ENCODE data around the gene GSN. TPM values are rescaled to one million over a fixed set of nuclear protein-coding genes. Genes with fewer than 3 reads are reported as not detected.

GSN gene
- polyA plus RNA-seq, 2 of the 4 experiments (the other 2 are of a cell fraction), result 33.7 to 77.2 TPM

DNA sequence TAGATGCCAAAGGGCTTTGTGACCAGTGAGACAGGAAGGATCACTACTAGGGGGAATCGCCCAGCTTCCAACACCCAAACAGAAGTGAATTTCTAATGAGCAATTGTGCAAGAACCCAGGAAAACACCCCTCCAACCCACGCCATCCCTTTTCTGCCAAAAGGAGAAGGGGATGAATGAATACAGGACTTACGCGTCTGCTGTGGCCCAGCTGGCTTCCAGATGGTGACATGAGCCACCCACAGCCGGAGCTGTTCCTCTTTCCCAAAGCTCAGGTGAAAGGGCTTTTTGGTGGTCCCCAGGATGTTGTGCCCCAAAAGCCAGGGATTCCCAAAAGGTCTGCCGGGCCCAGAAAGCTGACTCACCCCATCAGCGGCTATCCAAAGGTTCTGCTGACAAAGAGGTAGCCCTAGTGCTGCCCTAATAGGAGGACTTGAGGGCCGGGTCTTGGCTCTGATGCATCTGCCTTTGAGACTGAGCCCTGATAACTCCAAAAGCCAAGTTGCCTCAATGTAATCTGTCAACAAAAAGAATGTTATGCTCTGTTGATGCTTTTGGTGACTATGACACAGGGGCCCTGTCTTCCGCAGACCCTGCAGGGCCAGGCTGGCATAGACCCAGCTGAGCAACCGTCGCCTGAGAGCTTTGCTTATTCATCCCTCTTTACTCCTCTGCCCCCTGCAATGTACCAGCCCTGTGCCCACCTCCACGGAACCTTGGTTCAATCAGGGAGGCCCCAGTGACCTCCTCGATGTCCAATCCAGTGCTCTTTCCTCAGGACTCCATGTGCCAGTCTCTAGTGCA lies 14.5 kb downstream of the GSN start:
- Histone ChIP-seq H3K4me3 (no peak overlapping the region), H3K9me3 (no peaks in the 10 kb centered on the region), H3K4me2 (peak overlapping the region; percentile 54), H3K27ac (peak overlapping the region; percentile 74 to 92; a peak in 5 of 6 replicates), H3K4me1 (peaks cover 68% of the 10 kb centered on the region)
- TF ChIP-seq, protein P1, sequence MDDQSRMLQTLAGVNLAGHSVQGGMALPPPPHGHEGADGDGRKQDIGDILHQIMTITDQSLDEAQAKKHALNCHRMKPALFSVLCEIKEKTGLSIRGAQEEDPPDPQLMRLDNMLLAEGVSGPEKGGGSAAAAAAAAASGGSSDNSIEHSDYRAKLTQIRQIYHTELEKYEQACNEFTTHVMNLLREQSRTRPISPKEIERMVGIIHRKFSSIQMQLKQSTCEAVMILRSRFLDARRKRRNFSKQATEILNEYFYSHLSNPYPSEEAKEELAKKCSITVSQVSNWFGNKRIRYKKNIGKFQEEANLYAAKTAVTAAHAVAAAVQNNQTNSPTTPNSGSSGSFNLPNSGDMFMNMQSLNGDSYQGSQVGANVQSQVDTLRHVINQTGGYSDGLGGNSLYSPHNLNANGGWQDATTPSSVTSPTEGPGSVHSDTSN (IDR thresholded peaks at IDR 0.05), result 0 out of 2 replicates have a peak, but pooled peaks have one; percentile 10
- peak in 1 of 2 experiments; percentile 32; a peak in 1 of 4 replicates for TF ChIP-seq CEBPB (IDR thresholded peaks at IDR 0.05)
- TF ChIP-seq, protein P2, sequence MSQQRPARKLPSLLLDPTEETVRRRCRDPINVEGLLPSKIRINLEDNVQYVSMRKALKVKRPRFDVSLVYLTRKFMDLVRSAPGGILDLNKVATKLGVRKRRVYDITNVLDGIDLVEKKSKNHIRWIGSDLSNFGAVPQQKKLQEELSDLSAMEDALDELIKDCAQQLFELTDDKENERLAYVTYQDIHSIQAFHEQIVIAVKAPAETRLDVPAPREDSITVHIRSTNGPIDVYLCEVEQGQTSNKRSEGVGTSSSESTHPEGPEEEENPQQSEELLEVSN (IDR thresholded peaks at IDR 0.05; ENCODE audit: borderline replicate concordance, low read depth), result no peak
- ATAC-seq (no peak), FAIRE-seq (no peak), DNase-seq (ENCODE audit: low read depth in 1 of 2, low spot score in 1 of 2) (no peak)
- WGBS (ENCODE audit: missing lambda C conversion rate), result 59% methylated on average over 13 of the region's 13 CpGs
- POLR2A ChIA-PET, result interaction anchor here (1.0 kb wide), 1 partner anchor 14 kb away, joined by 3 read pairs; the partner anchor contains the start of gene GSN
- CTCF ChIA-PET, result interaction anchor here (0.6 to 9.0 kb wide), 7 partner anchors 14 to 1609 kb away, joined by 3 to 72 read pairs (median 4); partner anchors contain the start of gene GSN

DNA sequence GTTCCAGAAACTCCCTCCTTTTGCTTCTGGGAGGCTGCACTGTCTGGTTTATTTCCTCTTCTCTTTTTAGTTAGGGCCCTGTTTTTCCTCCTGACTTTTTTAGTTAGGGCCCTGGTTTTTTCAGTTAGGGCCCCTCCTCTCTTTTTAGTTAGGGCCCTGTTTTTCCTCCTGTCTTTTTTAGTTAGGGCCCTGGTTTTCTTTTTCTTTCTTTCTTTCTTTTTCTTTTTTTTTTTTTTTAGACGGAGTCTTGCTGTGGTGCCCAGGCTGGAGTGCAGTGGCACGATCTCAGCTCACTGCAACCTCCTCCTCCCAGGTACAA lies 15.1 kb downstream of the GSN start:
- peak overlapping the region; percentile 74 to 92; a peak in 5 of 6 replicates for H3K27ac ChIP-seq
- CTCF ChIA-PET, result interaction anchor here (0.6 to 9.0 kb wide), 5 partner anchors 12 to 1608 kb away, joined by 3 to 72 read pairs (median 4); partner anchors contain the start of gene GSN
- H3K4me3 ChIP-seq, result no peak overlapping the region
- 95% methylated on average over 2 of the region's 2 CpGs for WGBS (ENCODE audit: missing lambda C conversion rate)
- ATAC-seq (no peak), DNase-seq (ENCODE audit: low read depth in 1 of 2, low spot score in 1 of 2) (no peak), FAIRE-seq (no peak)
- POLR2A ChIA-PET, result no interaction called here
- TF ChIP-seq CHD2 (IDR thresholded peaks at IDR 0.05; ENCODE audit: low read length, partially characterized antibody) (no peak), EP300 (IDR thresholded peaks at IDR 0.05) (no peak), POLR2A (IDR thresholded peaks at IDR 0.05; ENCODE audit: low read length) (no peak), HOXA7 (CRISPR knock-in tag; IDR thresholded peaks at IDR 0.05) (no peak), NR3C1 (IDR thresholded peaks at IDR 0.05) (no peak), CEBPB (IDR thresholded peaks at IDR 0.05) (no peak), HOXB13 (CRISPR knock-in tag; IDR thresholded peaks at IDR 0.05; ENCODE audit: low read depth) (no peak), CBX8 (IDR thresholded peaks at IDR 0.05) (no peak), EHMT2 (IDR thresholded peaks at IDR 0.05; ENCODE audit: low read depth) (no peak), NPAS2 (CRISPR knock-in tag; IDR thresholded peaks at IDR 0.05; ENCODE audit: borderline replicate concordance) (no peak), EHF (CRISPR knock-in tag; IDR thresholded peaks at IDR 0.05) (no peak), FOSL2 (IDR thresholded peaks at IDR 0.05) (no peak), FOSL2 (CRISPR knock-in tag; IDR thresholded peaks at IDR 0.05) (no peak), HOXB5 (CRISPR knock-in tag; IDR thresholded peaks at IDR 0.05) (no peak), TFCP2L1 (CRISPR knock-in tag; IDR thresholded peaks at IDR 0.05) (no peak), MAFK (IDR thresholded peaks at IDR 0.05; ENCODE audit: partially characterized antibody) (no peak), TP53 (CRISPR knock-in tag; IDR thresholded peaks at IDR 0.05) (no peak)
- TF ChIP-seq, protein P3, sequence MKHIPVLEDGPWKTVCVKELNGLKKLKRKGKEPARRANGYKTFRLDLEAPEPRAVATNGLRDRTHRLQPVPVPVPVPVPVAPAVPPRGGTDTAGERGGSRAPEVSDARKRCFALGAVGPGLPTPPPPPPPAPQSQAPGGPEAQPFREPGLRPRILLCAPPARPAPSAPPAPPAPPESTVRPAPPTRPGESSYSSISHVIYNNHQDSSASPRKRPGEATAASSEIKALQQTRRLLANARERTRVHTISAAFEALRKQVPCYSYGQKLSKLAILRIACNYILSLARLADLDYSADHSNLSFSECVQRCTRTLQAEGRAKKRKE (CRISPR knock-in tag; IDR thresholded peaks at IDR 0.05; ENCODE audit: low read depth), result no peak
- TF ChIP-seq, protein P4, sequence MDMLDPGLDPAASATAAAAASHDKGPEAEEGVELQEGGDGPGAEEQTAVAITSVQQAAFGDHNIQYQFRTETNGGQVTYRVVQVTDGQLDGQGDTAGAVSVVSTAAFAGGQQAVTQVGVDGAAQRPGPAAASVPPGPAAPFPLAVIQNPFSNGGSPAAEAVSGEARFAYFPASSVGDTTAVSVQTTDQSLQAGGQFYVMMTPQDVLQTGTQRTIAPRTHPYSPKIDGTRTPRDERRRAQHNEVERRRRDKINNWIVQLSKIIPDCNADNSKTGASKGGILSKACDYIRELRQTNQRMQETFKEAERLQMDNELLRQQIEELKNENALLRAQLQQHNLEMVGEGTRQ (IDR thresholded peaks at IDR 0.05), result no peak
- TF ChIP-seq, protein P2 (IDR thresholded peaks at IDR 0.05; ENCODE audit: borderline replicate concordance, low read depth), result no peak
- TF ChIP-seq, protein P5, sequence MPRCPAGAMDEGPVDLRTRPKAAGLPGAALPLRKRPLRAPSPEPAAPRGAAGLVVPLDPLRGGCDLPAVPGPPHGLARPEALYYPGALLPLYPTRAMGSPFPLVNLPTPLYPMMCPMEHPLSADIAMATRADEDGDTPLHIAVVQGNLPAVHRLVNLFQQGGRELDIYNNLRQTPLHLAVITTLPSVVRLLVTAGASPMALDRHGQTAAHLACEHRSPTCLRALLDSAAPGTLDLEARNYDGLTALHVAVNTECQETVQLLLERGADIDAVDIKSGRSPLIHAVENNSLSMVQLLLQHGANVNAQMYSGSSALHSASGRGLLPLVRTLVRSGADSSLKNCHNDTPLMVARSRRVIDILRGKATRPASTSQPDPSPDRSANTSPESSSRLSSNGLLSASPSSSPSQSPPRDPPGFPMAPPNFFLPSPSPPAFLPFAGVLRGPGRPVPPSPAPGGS (IDR thresholded peaks at IDR 0.05), result no peak
- H3K4me2 ChIP-seq, result peak overlapping the region; percentile 54
- H3K9me3 ChIP-seq, result no peaks in the 10 kb centered on the region
- peaks cover 68% of the 10 kb centered on the region for H3K4me1 ChIP-seq

Data from A549 (cell line).